ENCODE results near the gene CHIC2.

The CHIC2 gene

GRCh38 chr4:53991821-53992220 is 72.6 kb downstream of the CHIC2 start:
- Mint-ChIP-seq H3K4me3 (no peak overlapping the region), H3K9me3 (no peaks in the 10 kb centered on the region), H3K4me1 (ENCODE audit: low read depth) (no peaks in the 10 kb centered on the region), H3K27ac (no peak overlapping the region), H3K27me3 (ENCODE audit: low read depth) (no peaks in the 10 kb centered on the region), H3K36me3 (ENCODE audit: low read depth) (no peaks in the 10 kb centered on the region)
- no peak for DNase-seq (ENCODE audit: low spot score)

DNA sequence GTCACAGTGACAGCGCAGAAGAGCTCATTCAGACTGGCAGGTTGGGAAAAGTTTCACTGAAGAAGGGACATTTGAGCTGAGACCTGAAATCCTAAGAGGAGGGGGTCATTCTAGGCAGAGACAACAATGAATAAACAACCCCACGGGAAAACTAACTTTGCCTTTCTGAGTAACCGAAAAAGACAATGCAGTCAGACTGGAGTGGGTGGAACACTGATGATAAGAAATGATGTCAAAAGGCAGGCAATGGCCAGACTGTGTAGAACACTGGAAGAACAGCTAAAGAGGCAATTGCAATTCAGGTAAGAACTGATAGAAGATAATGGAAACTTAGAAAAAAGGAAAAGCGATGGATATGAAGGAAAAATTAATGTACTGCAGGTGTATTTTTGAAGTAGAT is 73.8 kb downstream of the CHIC2 start:
- Mint-ChIP-seq H3K27me3 (ENCODE audit: low read depth) (no peaks in the 10 kb centered on the region), H3K4me1 (ENCODE audit: low read depth) (no peaks in the 10 kb centered on the region), H3K27ac (no peak overlapping the region), H3K4me3 (no peak overlapping the region), H3K9me3 (no peaks in the 10 kb centered on the region), H3K36me3 (ENCODE audit: low read depth) (no peaks in the 10 kb centered on the region)
- no peak for DNase-seq (ENCODE audit: low spot score)

- Mint-ChIP-seq H3K9me3 (no peaks in the 10 kb centered on the region), H3K4me3 (no peak overlapping the region), H3K36me3 (ENCODE audit: low read depth) (no peaks in the 10 kb centered on the region), H3K27ac (no peak overlapping the region), H3K27me3 (ENCODE audit: low read depth) (no peaks in the 10 kb centered on the region), H3K4me1 (ENCODE audit: low read depth) (no peaks in the 10 kb centered on the region)
- DNase-seq (ENCODE audit: low spot score): no peak
These were observed 76.6 kb downstream of the CHIC2 start for GRCh38 chr4:53987761-53988171.

DNA sequence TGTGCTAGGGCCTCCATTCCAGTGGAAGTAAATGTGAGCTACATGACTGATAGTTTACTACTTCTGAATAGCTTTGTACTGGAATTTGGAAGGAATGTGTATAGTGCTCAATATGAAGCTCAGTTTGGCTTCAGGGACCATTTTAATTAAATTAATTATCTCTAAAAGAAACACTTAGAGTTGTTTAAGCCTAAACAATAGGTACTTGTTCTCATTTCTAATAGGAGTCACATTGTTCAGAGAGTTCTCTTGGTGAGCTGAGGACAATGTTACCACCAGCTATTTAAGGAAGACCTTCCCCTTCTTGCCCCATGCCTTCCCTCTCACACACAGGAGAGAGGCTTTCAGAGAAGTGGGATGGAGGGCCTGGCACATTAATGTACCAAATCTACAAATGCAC is 78.3 kb downstream of the CHIC2 start:
- Mint-ChIP-seq H3K36me3 (ENCODE audit: low read depth) (no peaks in the 10 kb centered on the region), H3K9me3 (no peaks in the 10 kb centered on the region), H3K27me3 (ENCODE audit: low read depth) (no peaks in the 10 kb centered on the region), H3K27ac (no peak overlapping the region), H3K4me1 (ENCODE audit: low read depth) (no peaks in the 10 kb centered on the region), H3K4me3 (no peak overlapping the region)
- DNase-seq (ENCODE audit: low spot score): no peak

DNA sequence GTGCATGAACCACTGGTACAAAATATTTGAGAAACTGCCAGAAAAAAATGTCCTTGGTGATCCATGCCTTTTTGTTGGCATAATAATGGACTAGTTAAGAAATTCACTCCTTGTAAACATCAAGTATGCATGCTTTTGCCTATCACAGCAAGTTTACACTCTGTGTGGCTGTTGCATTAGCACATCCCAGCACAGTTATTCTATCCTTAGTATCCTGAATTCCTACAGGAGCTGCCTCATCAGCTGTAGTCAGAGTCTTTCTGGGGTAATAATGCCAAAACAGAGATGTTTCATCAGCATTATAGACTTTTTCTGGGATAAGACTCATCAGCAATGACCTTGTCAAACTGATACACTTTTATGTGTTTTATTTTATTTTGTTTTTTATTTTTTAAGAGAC is 82.8 kb downstream of the CHIC2 start:
- H3K4me1 Mint-ChIP-seq (ENCODE audit: low read depth): no peaks in the 10 kb centered on the region
- no peaks in the 10 kb centered on the region for H3K9me3 Mint-ChIP-seq
- no peaks in the 10 kb centered on the region for H3K36me3 Mint-ChIP-seq (ENCODE audit: low read depth)

DNA sequence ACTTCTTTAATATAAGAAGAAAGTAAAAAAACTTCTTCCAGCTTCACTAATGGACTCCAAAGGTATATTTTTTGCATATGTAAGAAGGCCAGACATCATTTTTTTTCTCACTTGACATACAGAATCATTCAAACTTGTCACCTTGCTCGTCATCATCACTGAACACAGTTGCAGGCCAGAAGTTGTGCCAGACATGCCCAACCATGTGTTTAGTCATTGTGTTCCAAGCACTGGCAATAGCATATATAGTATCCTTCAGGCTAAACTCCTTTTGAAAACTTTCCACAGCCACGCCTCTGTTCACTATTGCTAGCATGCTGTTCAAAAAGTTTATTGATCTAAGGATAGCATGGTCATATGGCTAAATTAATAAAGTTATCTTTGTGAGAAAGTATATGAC is 83.3 kb downstream of the CHIC2 start:
- Mint-ChIP-seq H3K4me1 (ENCODE audit: low read depth) (no peaks in the 10 kb centered on the region), H3K27ac (no peak overlapping the region), H3K36me3 (ENCODE audit: low read depth) (no peaks in the 10 kb centered on the region), H3K9me3 (no peaks in the 10 kb centered on the region), H3K27me3 (ENCODE audit: low read depth) (no peaks in the 10 kb centered on the region), H3K4me3 (no peak overlapping the region)
- DNase-seq (ENCODE audit: low spot score): no peak

More for the DNA sequence above, 82.8 kb downstream of the CHIC2 start:
- Mint-ChIP-seq H3K4me3 (no peak overlapping the region), H3K27ac (no peak overlapping the region), H3K27me3 (ENCODE audit: low read depth) (no peaks in the 10 kb centered on the region)
- DNase-seq (ENCODE audit: low spot score): no peak

GRCh38 chr4:53974561-53974960 is 89.8 kb downstream of the CHIC2 start:
- Mint-ChIP-seq H3K27ac (no peak overlapping the region), H3K9me3 (no peaks in the 10 kb centered on the region)
- no peak for DNase-seq (ENCODE audit: low spot score)

DNA sequence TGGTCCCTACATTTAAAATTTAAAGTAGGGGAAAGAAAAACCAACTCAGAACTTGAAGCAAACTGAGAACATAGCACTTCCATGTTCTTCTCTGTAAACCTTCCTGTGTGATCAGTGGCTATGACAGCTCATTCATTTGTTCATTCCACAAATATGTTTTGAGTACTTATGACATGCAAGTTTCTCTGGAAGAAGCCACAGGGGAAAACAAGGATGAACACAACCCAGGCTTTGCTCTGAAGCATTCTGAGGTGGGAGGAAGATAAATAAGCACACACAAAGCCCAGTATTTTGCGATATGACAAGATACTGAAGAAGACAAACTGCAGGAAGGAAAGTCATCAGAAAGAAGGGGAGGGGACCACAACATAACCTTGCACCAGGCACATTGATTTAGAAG is 96.4 kb downstream of the CHIC2 start:
- Mint-ChIP-seq H3K27ac (no peak overlapping the region), H3K4me1 (ENCODE audit: low read depth) (no peaks in the 10 kb centered on the region), H3K9me3 (no peaks in the 10 kb centered on the region), H3K36me3 (ENCODE audit: low read depth) (no peaks in the 10 kb centered on the region), H3K4me3 (no peak overlapping the region), H3K27me3 (ENCODE audit: low read depth) (no peaks in the 10 kb centered on the region)
- no peak for DNase-seq (ENCODE audit: low spot score)

More at GRCh38 chr4:53974561-53974960, 89.8 kb downstream of the CHIC2 start:
- no peaks in the 10 kb centered on the region for H3K36me3 Mint-ChIP-seq (ENCODE audit: low read depth)
- H3K4me3 Mint-ChIP-seq: no peak overlapping the region
- no peaks in the 10 kb centered on the region for H3K4me1 Mint-ChIP-seq (ENCODE audit: low read depth)
- no peaks in the 10 kb centered on the region for H3K27me3 Mint-ChIP-seq (ENCODE audit: low read depth)

DNA sequence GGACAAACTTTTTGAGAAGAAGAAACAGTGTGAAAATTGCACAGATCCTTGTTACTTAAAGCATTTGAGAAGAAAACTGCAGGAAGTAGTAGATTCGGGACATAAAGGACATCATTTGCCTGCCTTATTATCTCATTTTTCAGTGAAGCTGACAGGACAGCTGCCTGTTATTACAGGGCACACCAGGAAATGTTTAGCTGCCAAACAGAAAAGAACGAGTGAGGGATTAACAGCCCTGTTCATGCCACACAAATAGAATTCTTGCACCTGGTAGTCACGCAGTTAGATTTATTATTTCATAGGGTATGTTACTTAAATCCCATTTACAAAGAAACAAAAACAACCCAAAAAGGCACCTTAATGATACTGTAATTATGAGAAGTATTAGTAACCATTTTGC is 100.6 kb downstream of the CHIC2 start:
- Mint-ChIP-seq H3K27me3 (ENCODE audit: low read depth) (no peaks in the 10 kb centered on the region), H3K4me1 (ENCODE audit: low read depth) (no peaks in the 10 kb centered on the region), H3K27ac (no peak overlapping the region), H3K9me3 (no peaks in the 10 kb centered on the region), H3K4me3 (no peak overlapping the region), H3K36me3 (ENCODE audit: low read depth) (no peaks in the 10 kb centered on the region)
- DNase-seq (ENCODE audit: low spot score): no peak

DNA sequence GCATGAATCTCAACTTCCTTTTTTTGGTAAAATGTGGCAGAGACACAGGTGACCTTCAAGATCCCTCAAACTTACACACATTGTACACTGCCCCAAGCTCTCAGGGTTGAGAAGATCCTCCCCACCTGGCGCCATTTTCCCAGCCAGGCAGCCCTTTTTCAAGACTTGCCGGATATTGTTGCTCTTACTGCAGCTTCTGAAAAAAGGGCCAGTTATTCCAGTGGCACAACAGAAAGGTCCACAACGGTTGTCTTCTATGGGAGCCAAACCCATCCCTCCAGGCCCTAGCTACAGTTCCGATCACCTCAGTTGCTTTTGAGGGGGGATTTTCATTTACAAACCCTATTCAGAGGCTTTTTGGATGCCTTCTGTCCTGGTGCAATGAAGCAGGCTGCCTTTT is 101.1 kb downstream of the CHIC2 start:
- no peak overlapping the region for H3K4me3 Mint-ChIP-seq
- no peaks in the 10 kb centered on the region for H3K9me3 Mint-ChIP-seq
- DNase-seq (ENCODE audit: low spot score): no peak
- no peaks in the 10 kb centered on the region for H3K27me3 Mint-ChIP-seq (ENCODE audit: low read depth)
- H3K4me1 Mint-ChIP-seq (ENCODE audit: low read depth): no peaks in the 10 kb centered on the region
- no peaks in the 10 kb centered on the region for H3K36me3 Mint-ChIP-seq (ENCODE audit: low read depth)
- no peak overlapping the region for H3K27ac Mint-ChIP-seq

GRCh38 chr4:53962516-53963225 is 101.7 kb downstream of the CHIC2 start:
- Mint-ChIP-seq H3K4me1 (ENCODE audit: low read depth) (no peaks in the 10 kb centered on the region), H3K27me3 (ENCODE audit: low read depth) (no peaks in the 10 kb centered on the region), H3K36me3 (ENCODE audit: low read depth) (no peaks in the 10 kb centered on the region), H3K9me3 (no peaks in the 10 kb centered on the region), H3K27ac (no peak overlapping the region), H3K4me3 (no peak overlapping the region)
- DNase-seq (ENCODE audit: low spot score): no peak

DNA sequence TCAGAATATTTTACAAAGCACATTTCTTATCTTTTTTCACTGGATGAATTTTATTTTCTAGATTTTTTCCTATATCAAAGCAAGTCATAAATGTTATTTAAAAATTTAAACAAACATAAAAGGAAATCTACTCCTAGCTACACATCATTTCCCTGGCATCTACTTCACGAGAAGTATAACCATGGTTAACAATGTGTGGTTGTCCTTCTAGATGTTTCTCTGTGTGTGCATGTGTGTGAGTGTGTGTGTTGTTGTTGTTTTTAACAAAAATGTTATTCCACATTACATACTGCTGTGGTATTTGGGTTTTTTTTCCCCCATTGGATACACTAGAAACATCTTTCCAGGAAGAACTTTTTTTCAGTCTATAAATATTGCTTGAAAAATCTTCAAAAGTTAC is 103.1 kb downstream of the CHIC2 start:
- Mint-ChIP-seq H3K27ac (no peak overlapping the region), H3K4me1 (ENCODE audit: low read depth) (no peaks in the 10 kb centered on the region), H3K4me3 (no peak overlapping the region), H3K27me3 (ENCODE audit: low read depth) (no peaks in the 10 kb centered on the region), H3K36me3 (ENCODE audit: low read depth) (no peaks in the 10 kb centered on the region), H3K9me3 (no peaks in the 10 kb centered on the region)
- no peak for DNase-seq (ENCODE audit: low spot score)

GRCh38 chr4:53960843-53961242 is 103.6 kb downstream of the CHIC2 start:
- H3K27ac Mint-ChIP-seq: no peak overlapping the region
- DNase-seq (ENCODE audit: low spot score): no peak
- no peak overlapping the region for H3K4me3 Mint-ChIP-seq

More at GRCh38 chr4:53960843-53961242, 103.6 kb downstream of the CHIC2 start:
- no peaks in the 10 kb centered on the region for H3K36me3 Mint-ChIP-seq (ENCODE audit: low read depth)
- H3K4me1 Mint-ChIP-seq (ENCODE audit: low read depth): no peaks in the 10 kb centered on the region
- H3K9me3 Mint-ChIP-seq: no peaks in the 10 kb centered on the region
- H3K27me3 Mint-ChIP-seq (ENCODE audit: low read depth): no peaks in the 10 kb centered on the region
